Measurements from ENCODE around the gene EIF4EBP2. TPM values are rescaled to one million over a fixed set of nuclear protein-coding genes. Genes with fewer than 3 reads are reported as not detected.

Gene EIF4EBP2
- total RNA-seq, 2 donors from 2014 or later = 49.8 to 54.6 TPM

DNA sequence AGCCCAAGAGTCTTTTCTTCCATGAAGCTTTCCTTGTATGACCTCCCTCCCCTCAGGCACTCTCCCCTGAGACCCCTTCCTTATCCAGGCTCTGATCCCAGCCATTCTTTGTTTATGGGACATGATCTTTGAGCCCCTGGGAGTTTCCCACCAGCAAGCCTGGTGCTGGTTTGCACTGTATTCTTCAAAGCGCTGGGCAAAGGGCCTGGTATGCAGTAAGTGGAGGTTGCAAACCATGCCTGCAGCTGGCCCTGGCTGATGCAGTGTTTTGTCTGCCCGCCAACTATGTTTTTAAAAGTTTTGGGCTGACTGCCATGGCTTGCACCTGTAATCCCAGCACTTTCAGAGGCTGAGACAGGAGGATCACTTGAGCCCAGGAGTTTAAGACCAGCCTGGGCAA is 44.3 kb downstream of the EIF4EBP2 start:
- Mint-ChIP-seq H3K27ac (no peak overlapping the region), H3K27me3 (no peaks in the 10 kb centered on the region)

DNA sequence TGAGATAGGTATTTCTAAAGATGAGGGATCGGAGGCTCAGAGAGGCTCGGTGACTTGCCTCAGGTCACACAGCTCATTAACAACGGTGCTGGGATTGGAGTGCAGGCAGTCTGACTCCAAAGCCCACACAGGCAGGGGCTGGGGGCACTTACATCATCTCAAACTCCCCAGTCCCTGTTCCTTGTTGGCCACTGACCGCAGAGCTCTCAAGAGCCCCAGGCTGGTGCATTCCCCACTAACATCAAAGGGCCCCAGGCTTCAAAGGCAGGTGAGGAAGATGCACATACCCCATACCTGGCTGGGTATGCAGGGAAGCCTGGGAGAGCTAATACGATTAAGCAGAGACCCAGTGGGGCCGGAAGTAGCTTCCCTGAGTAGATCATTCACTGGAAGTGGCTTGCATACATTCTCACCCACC is 51.3 kb downstream of the EIF4EBP2 start:
- Mint-ChIP-seq H3K4me1 (ENCODE audit: low read depth in 2 of 2) (no peaks in the 10 kb centered on the region), H3K27me3 (peaks cover 7 to 19% of the 10 kb centered on the region in 2 donors), H3K36me3 (no peaks in the 10 kb centered on the region), H3K27ac (no peak overlapping the region), H3K9me3 (no peaks in the 10 kb centered on the region), H3K4me3 (no peak overlapping the region)
- ATAC-seq (no peak), DNase-seq (ENCODE audit: low spot score) (no peak)

More for the DNA sequence above, 44.3 kb downstream of the EIF4EBP2 start:
- Mint-ChIP-seq H3K4me1 (ENCODE audit: low read depth in 2 of 2) (no peaks in the 10 kb centered on the region), H3K9me3 (no peaks in the 10 kb centered on the region), H3K4me3 (no peak overlapping the region), H3K36me3 (no peaks in the 10 kb centered on the region)
- ATAC-seq = no peak
- DNase-seq (ENCODE audit: low spot score) = peak; percentile 5

DNA sequence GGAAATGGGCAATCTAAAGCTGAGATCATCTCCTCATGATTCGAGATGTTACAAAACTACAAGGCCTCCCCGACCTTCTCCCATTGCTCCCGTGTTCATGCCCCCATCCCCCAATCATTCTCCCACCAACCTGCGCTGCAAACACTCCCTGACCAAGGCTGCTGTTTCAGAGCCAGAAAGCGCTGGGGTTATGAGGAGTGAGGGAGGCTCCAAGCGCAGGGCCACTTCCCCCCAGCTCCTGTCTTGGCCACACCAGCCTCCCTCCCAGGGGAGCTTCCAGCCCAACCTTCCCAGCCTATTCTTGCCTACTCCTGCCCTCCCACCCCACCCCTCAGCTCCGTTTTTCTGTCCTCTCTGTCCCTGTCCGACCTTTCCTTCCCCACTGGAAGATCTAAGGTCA is 52.2 kb downstream of the EIF4EBP2 start:
- no peak for DNase-seq (ENCODE audit: low spot score)
- Mint-ChIP-seq H3K4me1 (ENCODE audit: low read depth in 2 of 2) (peaks cover 0 to 2% of the 10 kb centered on the region in 2 donors), H3K36me3 (no peaks in the 10 kb centered on the region), H3K27ac (no peak overlapping the region), H3K9me3 (no peaks in the 10 kb centered on the region), H3K4me3 (no peak overlapping the region), H3K27me3 (peaks cover 17 to 24% of the 10 kb centered on the region in 2 donors)
- no peak for ATAC-seq

DNA sequence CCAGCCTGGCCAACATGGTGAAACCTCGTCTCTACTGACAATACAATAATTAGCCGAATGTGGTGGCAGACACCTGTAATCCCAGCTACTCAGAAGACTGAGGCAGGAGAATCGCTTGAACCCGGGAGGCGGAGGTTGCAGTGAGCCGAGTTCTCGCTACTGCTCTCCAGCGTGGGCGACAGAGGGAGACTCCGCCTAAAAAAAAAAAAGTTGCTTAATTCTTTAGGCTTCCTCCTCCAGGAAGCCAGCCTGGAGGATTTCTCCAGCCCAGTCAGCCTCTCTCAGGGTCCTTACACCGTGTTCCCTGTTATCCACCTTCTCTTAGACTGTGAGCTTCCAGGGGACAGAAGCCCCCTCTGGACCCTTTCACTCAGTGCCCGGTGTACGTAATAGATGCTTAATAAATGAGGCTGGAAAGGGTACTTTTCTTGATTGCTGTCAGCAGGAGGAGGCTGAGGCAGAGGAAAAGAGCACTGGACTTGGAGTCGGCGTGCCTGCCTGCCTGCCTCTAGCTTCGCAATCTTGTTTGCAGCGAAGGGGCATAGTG is 53.9 kb downstream of the EIF4EBP2 start:
- ATAC-seq = no peak
- Mint-ChIP-seq H3K27ac (no peak overlapping the region), H3K27me3 (peaks cover 19 to 27% of the 10 kb centered on the region in 2 donors), H3K4me3 (no peak overlapping the region), H3K9me3 (no peaks in the 10 kb centered on the region), H3K36me3 (no peaks in the 10 kb centered on the region), H3K4me1 (ENCODE audit: low read depth in 2 of 2) (peaks cover 0 to 3% of the 10 kb centered on the region in 2 donors)
- no peak for DNase-seq (ENCODE audit: low spot score)

DNA sequence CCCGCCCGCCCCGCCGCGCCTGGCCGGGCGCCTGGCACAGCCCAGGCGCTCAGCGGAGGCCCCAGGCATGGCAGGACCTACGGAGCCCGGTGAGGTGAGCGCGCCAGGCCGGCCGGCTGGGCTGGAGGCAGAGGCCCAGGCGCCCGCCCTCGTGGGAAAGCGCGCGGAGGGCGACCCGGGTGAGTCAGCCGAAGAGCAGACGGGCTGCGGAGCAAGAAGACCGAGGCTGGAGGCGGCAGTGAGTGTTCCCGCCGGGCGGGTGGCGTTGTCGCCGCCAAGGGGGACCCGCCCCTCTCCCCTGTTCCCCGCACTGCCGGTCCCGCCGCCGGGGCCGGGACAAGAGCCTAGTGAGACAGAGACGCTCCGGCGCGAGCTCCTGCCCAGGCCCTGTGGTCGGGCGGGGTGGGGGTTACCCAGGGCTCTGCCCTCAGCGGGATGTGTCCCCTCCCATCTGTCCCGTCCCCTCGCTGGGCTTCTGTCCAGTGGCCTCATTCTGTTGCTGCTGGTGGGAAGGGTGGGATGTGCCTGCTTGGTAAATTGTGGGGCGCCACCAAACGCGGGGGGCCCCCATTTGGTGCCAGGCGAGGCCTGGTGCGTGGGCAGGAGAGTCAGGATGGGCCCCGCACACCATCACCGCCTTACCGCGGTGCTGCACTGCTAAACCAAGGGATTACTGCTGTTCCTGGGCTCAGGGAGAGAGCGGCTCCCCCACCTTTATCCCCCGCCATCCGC is 54.5 kb downstream of the EIF4EBP2 start:
- Mint-ChIP-seq H3K36me3 (no peaks in the 10 kb centered on the region), H3K27me3 (peaks cover 19 to 27% of the 10 kb centered on the region in 2 donors), H3K27ac (no peak overlapping the region), H3K4me3 (no peak overlapping the region), H3K4me1 (ENCODE audit: low read depth in 2 of 2) (peaks cover 0 to 3% of the 10 kb centered on the region in 2 donors), H3K9me3 (no peaks in the 10 kb centered on the region)
- ATAC-seq (peak; percentile 60 to 63), DNase-seq (ENCODE audit: low spot score) (no peak)

DNA sequence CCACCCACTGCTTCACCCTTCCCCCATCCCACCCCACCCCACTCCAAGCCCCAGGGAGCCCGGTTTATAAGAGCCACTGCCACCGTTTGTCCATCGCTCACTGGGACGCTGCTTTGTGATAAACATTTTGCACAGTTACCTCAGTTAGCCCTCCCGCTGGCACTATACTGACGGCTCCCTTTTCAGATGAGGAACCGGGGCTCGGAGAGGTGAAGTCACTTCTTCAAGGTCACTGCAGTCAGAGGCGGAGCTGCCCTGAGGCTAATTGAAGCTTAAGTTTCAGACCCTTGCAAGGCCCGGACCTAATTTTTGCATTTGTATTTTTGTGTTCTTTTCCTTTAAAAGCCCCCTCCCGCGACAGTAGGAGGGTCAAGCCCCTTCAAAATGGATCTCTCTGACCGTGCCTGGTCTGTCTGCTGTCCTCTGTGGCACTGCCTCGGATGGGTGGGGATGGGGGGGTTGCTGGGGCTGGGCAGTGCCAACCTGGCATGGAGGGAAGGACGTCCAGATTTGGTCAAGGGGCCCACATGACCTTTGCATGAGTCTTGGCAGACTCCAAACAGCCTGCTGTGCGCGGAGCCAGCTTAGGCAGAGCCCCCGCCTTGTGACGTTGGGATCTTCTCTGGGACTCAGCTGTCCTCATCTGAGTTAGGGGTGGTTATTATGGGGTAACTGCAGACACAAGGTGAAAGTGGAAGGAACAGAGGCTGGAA is 55.3 kb downstream of the EIF4EBP2 start:
- H3K27me3 Mint-ChIP-seq = peaks cover 19 to 27% of the 10 kb centered on the region in 2 donors
- H3K9me3 Mint-ChIP-seq = no peaks in the 10 kb centered on the region
- no peak for ATAC-seq
- no peak overlapping the region for H3K27ac Mint-ChIP-seq
- DNase-seq (ENCODE audit: low spot score) = no peak
- peaks cover 0 to 3% of the 10 kb centered on the region in 2 donors for H3K4me1 Mint-ChIP-seq (ENCODE audit: low read depth in 2 of 2)
- H3K36me3 Mint-ChIP-seq = no peaks in the 10 kb centered on the region
- H3K4me3 Mint-ChIP-seq = no peak overlapping the region

DNA sequence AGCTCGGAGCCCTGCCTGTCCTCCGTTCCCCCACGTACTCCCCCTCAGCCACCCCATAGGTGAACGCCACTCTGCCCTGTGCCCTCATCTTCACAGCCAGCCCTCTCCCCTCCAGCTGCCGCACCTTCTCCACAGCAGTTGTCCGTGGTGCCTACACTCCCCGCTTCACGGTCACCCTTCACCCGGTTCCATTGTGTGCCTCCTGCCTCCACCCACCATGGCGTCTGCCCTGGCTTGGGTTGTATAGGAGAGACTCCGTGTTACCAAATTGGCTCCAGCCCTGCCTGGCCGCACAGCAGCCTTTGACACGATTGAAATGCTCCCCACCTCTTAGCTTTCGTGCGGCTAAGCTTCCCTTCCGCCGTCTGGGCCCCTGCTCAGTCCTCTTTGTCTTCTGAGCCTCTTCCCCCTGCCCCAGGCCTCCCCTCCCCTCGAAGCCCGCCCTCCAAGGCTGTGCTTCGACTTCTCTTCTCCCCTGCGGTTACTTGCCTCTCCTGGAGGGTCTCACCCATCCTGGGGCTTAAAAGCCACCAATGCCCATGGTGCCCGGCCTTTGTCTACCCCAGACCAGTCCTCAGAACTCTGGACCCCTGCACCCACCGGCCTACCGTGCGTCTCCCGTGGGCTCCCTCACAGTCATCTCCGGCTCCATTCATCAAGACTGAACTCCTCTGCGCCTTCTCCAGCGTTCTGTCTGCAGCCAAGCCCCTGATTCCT is 56.0 kb downstream of the EIF4EBP2 start:
- Mint-ChIP-seq H3K4me1 (ENCODE audit: low read depth in 2 of 2) (peaks cover 0 to 3% of the 10 kb centered on the region in 2 donors), H3K36me3 (no peaks in the 10 kb centered on the region), H3K4me3 (no peak overlapping the region), H3K9me3 (no peaks in the 10 kb centered on the region), H3K27ac (no peak overlapping the region), H3K27me3 (peaks cover 19 to 27% of the 10 kb centered on the region in 2 donors)
- no peak for ATAC-seq
- DNase-seq (ENCODE audit: low spot score) = no peak

DNA sequence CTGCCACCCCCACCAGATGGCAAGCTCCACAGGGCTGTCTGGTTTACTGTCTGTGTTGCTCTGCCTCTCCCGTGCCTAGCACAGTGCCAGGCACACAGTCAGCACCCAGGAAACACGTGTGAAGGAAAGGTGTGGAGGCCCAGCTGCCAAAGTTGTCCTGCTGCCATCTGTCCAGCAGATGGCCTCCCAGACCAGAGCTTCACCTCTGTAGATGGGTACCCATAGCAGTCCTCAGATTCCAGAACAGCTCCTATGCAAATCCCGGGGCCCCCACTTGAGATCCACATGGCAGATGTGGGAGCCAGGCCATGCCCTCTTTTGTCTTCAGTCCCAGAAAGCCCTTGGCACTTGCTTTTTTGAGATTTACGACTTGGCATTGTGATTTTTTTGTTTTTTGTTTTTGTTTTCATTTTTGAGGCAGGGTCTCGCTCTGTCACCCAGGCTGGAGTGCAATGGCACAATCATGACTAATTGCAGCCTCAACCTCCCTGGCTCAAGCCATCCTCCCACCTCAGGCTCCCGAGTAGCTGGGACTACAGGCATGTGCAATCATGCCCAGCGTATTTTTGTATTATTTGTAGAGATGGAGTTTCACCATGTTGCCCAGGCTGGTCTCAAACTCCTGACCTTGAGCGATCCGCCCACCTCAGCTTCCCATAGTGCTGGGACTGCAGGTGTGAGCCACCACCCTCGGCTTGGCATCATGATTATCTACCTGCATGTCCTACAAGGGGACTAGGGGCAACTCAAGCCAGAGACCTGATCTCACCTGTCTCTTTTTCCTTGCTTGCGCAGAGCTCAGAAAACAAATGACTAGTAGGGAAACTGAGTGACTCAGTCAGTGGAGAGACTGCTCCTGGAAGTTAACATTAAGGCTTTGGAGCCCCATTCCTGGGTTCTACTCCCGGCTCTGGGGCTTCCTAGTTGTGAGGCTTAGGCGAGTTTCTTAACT is 57.7 kb downstream of the EIF4EBP2 start:
- H3K9me3 Mint-ChIP-seq = no peaks in the 10 kb centered on the region
- no peak overlapping the region for H3K27ac Mint-ChIP-seq
- DNase-seq (ENCODE audit: low spot score) (no peak), ATAC-seq (peak; percentile 45 to 71)
- H3K27me3 Mint-ChIP-seq = peaks cover 19% of the 10 kb centered on the region in 2 donors
- H3K4me1 Mint-ChIP-seq (ENCODE audit: low read depth in 2 of 2) = peaks cover 0 to 3% of the 10 kb centered on the region in 2 donors
- H3K36me3 Mint-ChIP-seq = no peaks in the 10 kb centered on the region
- H3K4me3 Mint-ChIP-seq = no peak overlapping the region

DNA sequence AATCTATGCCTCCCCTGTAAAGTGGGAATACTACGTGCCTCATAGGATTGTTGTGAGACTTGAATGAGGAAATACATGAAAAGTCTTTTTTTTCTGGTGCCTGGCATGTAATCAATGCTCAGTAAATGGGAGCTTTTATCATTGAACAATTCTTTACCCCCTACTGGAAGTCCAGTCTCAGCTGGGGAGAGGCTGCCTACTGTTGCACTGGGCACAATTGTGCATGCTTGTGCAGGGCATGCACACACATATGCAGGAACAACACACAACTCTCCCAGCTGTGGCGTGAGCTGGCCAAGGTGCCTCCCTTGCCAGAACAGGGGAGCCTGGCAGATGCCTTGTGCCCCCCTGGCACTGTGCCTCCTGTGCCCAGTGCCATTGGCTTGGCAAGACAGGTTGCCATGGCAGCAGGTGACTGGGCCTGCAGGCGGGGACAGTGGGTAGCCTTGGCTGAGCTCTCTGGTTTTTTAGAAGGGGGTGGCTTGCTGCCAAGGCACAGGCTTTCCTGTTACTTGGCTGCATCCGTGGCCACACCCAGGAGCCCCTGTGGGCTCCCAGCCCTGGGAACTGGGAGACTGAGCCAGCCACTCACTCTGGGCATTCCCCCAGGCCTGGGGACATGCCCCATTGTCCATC is 58.5 kb downstream of the EIF4EBP2 start:
- Mint-ChIP-seq H3K9me3 (no peaks in the 10 kb centered on the region), H3K4me1 (ENCODE audit: low read depth in 2 of 2) (peaks cover 0 to 3% of the 10 kb centered on the region in 2 donors), H3K36me3 (no peaks in the 10 kb centered on the region), H3K27me3 (peaks cover 15 to 19% of the 10 kb centered on the region in 2 donors), H3K4me3 (no peak overlapping the region), H3K27ac (no peak overlapping the region)
- DNase-seq (ENCODE audit: low spot score) (no peak), ATAC-seq (peak in 1 of 2 donors; percentile 32)

DNA sequence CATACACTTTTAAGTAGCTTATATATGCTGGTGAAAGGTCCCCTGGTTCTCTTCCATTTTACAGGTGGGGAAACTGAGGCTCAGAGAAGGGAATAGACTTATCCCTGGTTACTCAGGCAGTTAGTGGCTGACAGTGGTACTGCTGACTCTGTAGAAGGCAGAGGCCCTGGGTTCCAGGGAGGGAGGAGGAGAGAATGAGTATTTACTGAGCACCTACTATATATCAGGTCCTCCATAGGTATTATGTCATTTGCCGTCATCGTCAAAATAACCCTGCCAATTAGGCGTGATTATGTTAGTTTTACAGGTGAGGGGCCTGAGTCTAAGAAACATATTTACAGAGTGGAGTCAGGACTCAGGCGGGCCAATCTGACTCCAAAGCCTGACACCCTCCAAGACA is 61.3 kb downstream of the EIF4EBP2 start:
- H3K4me3 Mint-ChIP-seq = no peak overlapping the region
- ATAC-seq (no peak), DNase-seq (ENCODE audit: low spot score) (no peak)
- H3K27me3 Mint-ChIP-seq = peaks cover 10 to 12% of the 10 kb centered on the region in 2 donors
- H3K9me3 Mint-ChIP-seq = no peaks in the 10 kb centered on the region
- no peaks in the 10 kb centered on the region for H3K36me3 Mint-ChIP-seq
- H3K27ac Mint-ChIP-seq = no peak overlapping the region
- peaks cover 0 to 3% of the 10 kb centered on the region in 2 donors for H3K4me1 Mint-ChIP-seq (ENCODE audit: low read depth in 2 of 2)

DNA sequence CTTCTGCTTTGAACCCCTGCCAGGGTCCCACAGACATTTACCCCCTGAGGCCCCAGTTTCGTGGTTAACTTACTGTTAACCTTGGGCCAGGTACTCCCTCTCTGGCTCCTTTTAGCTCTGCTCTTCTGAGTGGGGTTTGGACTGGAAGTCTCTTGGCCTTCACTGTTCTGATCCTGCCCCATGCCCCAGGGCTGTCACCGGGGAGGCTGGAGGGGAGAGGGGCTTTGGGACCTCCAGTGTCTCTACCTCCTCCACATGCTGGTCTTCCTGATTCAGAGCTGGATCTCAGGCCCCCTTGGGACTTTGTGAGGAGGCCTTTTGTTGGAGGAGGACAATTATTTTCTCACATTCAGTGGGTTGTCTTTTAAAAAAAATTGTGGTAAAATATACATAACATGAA is 61.9 kb downstream of the EIF4EBP2 start:
- Mint-ChIP-seq H3K4me3 (no peak overlapping the region), H3K9me3 (no peaks in the 10 kb centered on the region), H3K27ac (no peak overlapping the region), H3K4me1 (ENCODE audit: low read depth in 2 of 2) (peaks cover 0 to 3% of the 10 kb centered on the region in 2 donors), H3K27me3 (peaks cover 6 to 7% of the 10 kb centered on the region in 2 donors), H3K36me3 (no peaks in the 10 kb centered on the region)
- DNase-seq (ENCODE audit: low spot score) (no peak), ATAC-seq (no peak)

DNA sequence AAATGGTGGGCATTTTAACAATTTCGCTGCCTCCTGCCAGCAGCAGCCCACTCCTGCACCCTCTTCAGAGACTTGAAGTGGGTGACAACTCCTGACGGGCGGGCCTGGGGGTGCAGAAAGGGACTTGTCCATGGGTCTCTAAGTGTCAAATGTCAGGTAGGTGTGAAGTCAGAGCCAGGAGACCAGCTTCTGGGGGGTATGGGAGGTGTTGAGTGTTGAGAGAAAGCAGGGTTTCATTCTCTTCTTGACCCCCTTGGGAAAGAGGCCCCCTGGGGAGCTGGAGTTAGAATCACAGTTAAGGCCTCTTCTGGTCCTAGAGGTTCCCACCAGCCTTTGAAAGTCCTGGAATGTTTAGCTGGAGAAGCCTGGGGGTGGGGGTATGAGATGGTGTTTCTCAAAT is 63.0 kb downstream of the EIF4EBP2 start:
- no peak overlapping the region for H3K4me3 Mint-ChIP-seq
- peaks cover 2 to 7% of the 10 kb centered on the region in 2 donors for H3K27me3 Mint-ChIP-seq
- no peaks in the 10 kb centered on the region for H3K4me1 Mint-ChIP-seq (ENCODE audit: low read depth in 2 of 2)
- H3K9me3 Mint-ChIP-seq = no peaks in the 10 kb centered on the region
- H3K36me3 Mint-ChIP-seq = no peaks in the 10 kb centered on the region
- DNase-seq (ENCODE audit: low spot score) (no peak), ATAC-seq (peak in 1 of 2 donors; percentile 3)
- H3K27ac Mint-ChIP-seq = no peak overlapping the region
